GM12801 (cell line): Measurements from ENCODE around the gene ARL10.

ENCODE experiments used
- TF ChIP-seq, protein P1 (sequence below): IDR thresholded peaks from one replicate; pipeline ENCODE4 v1.5.1; 2011; ENCODE audit warnings: control low read depth; ENCODE audit not compliant: insufficient read length; ENCODE audit errors: extremely low read depth

Gene ARL10, protein sequence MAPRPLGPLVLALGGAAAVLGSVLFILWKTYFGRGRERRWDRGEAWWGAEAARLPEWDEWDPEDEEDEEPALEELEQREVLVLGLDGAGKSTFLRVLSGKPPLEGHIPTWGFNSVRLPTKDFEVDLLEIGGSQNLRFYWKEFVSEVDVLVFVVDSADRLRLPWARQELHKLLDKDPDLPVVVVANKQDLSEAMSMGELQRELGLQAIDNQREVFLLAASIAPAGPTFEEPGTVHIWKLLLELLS

DNA sequence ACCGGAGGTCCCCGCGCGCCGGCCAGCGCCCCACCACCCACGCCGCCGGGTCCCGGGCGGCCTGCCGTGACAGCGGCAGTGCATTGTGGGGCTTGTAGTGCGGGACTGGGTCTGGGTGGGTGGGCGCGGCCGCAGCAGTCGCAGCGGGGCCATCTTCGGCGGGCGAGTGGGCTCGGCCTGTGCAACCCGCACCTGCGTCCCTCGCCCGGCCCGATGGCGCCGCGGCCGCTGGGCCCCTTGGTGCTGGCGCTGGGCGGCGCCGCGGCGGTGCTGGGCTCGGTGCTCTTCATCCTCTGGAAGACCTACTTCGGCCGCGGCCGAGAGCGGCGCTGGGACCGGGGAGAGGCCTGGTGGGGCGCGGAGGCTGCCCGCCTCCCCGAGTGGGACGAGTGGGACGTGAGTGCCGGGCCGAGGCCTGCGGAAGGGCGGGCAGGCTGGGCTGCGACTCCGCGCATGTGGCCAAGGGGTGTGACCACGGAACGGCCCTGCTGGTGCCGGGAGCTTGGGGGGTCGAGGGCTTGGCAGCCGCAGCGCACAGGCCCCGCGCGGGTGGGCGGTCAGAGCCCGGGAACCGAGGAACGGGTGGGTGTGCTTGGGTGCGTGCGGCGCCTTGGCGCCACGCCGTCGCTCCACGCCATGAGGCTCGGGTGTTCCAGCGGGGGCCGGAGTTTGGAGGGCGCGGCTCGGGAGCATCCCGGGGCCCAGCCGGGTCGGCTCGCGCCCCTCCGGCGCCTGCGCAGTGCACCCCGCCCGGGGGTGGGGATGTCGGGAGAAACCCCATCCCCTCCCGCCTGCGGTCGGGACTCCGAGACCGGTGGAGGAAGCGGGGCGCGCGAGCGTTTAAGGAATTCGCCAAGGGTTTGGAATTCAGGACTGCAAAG, at the start of gene ARL10:
ARL10 (plus strand) TSS at position 137 of the 881 bp plus-strand sequence; CDS start at position 214, 77 bp downstream.
- TF ChIP-seq, protein P1, sequence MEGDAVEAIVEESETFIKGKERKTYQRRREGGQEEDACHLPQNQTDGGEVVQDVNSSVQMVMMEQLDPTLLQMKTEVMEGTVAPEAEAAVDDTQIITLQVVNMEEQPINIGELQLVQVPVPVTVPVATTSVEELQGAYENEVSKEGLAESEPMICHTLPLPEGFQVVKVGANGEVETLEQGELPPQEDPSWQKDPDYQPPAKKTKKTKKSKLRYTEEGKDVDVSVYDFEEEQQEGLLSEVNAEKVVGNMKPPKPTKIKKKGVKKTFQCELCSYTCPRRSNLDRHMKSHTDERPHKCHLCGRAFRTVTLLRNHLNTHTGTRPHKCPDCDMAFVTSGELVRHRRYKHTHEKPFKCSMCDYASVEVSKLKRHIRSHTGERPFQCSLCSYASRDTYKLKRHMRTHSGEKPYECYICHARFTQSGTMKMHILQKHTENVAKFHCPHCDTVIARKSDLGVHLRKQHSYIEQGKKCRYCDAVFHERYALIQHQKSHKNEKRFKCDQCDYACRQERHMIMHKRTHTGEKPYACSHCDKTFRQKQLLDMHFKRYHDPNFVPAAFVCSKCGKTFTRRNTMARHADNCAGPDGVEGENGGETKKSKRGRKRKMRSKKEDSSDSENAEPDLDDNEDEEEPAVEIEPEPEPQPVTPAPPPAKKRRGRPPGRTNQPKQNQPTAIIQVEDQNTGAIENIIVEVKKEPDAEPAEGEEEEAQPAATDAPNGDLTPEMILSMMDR, result no peak

DNA sequence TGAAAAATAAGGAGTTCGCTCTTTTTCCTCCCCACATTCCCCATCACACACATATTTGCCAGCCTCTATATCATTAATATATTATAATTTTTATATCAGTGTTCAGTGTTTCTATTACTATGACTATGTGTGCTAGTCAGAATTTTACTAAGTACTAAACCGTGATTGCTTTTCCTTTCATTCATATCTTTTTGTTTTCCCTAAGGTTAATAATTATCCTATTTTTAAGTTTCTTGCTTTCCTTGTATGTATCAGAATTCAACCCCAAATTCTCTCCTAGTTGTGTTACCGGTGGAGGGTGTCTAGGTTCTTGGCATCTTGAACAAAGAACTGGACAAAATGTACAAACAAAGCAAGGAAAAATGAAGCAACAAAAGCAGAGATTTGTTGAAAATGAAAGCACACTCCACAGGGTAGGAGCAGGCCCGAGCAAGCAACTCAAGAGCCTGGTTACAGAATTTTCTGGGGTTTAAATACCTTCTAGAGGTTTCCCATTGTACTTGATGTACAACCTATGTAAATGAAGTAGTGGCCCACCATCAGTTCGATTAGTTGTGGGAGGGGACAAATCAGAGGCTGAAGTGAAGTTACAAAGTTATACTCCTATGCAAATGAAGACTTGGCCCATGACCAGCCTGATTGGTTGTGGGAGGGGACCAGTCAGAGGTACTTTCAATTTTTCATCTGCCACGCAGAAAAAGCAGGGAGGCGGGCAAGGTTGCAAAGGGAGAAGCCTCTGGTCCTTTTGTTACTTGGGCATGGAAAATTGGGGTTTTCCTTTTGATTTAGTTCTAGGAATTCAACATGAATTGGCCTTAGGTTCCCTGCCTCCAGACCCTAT, 47.5 kb upstream of the ARL10 start:
- TF ChIP-seq, protein P1, result no peak

DNA sequence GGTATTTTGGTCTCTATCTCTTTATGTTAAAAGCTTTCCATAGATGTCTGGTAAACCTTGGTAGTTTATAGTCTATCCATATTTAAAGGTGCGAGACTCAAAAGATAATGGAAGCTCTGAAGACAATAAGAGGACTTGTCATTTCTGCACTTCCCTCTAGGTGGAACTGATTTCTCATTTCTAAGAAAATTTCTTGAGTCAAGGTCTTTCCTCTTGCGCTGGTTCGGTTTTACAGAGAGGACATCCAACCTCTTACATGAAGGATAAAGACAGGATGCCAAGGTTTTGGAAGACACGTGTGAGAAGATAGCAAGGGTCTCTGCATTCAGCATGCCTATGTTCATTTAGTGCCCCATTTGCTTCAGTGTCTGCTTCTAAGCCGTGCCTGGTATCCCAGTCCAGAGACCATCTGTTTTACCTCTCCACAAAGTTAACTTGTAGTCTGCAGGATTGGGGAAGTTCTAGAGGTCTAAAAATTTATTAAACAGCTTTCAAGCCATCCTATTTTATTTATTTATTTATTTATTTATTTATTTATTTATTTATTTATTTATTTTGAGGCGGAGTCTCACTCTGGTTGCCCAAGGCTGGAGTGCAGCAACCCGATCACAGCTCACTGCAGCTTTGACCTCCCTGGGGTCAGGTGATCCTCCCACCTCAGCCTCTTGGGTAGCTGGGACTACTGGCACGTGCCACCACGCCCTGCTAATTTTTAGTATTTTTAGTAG, 45.3 kb upstream of the ARL10 start:
- TF ChIP-seq, protein P1, result no peak

DNA sequence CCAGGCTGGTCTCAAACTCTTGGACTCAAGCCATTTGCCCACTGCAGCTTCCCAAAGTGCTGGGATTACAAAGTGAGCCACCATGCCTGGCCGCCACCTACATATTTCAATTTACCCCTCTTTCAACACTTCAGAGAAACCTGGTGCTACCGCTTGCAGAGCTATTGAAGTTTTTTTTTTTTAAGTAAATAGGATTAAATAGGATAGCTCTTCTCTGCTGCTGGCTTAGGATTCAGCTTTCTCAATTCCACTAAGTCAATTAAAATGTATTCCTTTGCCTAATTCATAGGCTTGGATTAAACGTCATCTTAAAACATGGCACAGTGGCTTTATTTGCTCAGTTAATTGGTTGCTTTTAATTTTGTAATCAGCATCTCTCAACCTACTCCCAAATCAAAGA, 44.7 kb upstream of the ARL10 start:
- TF ChIP-seq, protein P1, result no peak

DNA sequence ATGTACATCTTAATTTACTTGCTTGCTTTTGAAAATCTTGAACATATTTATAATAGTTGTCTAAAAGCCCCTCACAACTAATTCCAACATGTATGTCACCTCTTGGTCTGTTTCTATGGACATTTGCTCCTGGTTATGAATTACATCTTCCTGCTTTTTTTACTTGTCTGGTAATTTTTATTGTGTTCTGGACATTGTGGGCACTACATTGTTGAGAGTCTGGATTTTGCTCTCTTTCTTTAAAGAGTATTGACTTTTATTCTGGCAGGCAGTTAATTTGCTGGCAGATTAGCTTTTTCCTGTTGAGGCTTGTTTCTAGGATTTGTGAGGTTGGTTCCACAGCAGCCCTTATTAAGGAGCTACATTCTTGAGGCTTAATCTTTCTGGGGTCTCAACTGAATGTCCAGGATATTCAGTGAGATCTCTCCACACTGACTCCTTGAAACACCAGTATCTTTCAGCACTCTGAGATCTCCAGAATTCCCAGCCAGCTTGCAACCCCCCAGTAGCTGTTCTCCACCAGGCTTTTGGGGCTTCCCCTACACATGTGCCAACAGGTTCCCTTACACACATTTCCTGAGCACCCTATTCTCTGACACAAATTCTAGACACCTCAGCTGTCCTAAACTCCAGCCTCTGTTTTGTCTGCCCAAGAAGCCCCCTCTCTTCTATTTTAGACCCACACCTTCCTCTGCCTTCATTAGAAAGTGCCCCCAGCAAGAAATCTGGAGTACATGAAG, 31.1 kb upstream of the ARL10 start:
- TF ChIP-seq, protein P1, result no peak

DNA sequence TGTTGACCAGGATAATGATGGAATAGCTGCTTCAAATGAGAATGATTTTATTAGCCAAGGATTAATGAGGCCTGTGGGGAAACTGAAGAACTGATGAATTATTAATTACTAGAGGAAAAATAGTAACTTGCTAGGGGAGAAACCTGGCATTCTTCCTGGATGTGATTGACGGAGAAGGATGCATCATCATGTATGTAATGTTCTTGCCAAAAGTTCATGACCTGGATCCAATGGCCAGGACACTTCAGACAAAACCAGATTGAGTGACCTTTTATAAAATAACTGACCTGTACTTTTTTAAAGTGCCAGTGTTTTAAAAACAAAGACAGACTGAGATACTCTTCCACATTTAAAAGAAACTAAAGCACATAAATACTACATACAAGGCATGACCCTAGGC, 27.4 kb upstream of the ARL10 start:
- TF ChIP-seq, protein P1, result no peak
